ENCODE measurements around the gene TRA2A.
"Not testable (repeated sequence)": the region's sequence is repeated elsewhere in the genome, so short reads cannot be mapped to it uniquely, and the experiment has no call there.

The TRA2A gene

GRCh38 chr7:23491502-23491901 lies 40.3 kb downstream of the TRA2A start:
- DNase-seq: no peak

GRCh38 chr7:23490357-23491135 lies 41.2 kb downstream of the TRA2A start:
- DNase-seq: no peak

GRCh38 chr7:23488714-23489113 lies 43.1 kb downstream of the TRA2A start:
- not testable (repeated sequence) for DNase-seq

GRCh38 chr7:23487670-23488069 lies 44.1 kb downstream of the TRA2A start:
- no peak for DNase-seq

- DNase-seq: no peak
These were observed 45.6 kb downstream of the TRA2A start for GRCh38 chr7:23486002-23486773.

GRCh38 chr7:23482686-23483085 lies 49.1 kb downstream of the TRA2A start:
- no peak for DNase-seq

- DNase-seq: no peak
These were observed 53.6 kb downstream of the TRA2A start for GRCh38 chr7:23477962-23478866.

GRCh38 chr7:23477157-23477499 lies 54.7 kb downstream of the TRA2A start:
- no peak for DNase-seq

- no peak for DNase-seq
These were observed 55.3 kb downstream of the TRA2A start for GRCh38 chr7:23476286-23477156.

GRCh38 chr7:23475576-23475839 lies 56.3 kb downstream of the TRA2A start:
- no peak for DNase-seq

- no peak for DNase-seq
These were observed 56.8 kb downstream of the TRA2A start for GRCh38 chr7:23474829-23475575.

- peak; percentile 100 for DNase-seq
These were observed 57.5 kb downstream of the TRA2A start for GRCh38 chr7:23474094-23474828.

- peak; percentile 39 for DNase-seq
These were observed 58.0 kb downstream of the TRA2A start for GRCh38 chr7:23473844-23474093.

GRCh38 chr7:23472956-23473843 lies 58.6 kb downstream of the TRA2A start:
- DNase-seq: peak; percentile 28

GRCh38 chr7:23472556-23472955 lies 59.2 kb downstream of the TRA2A start:
- no peak for DNase-seq

GRCh38 chr7:23472046-23472445 lies 59.7 kb downstream of the TRA2A start:
- no peak for DNase-seq

GRCh38 chr7:23471106-23471859 lies 60.5 kb downstream of the TRA2A start:
- DNase-seq: no peak

- DNase-seq: peak; percentile 100
These were observed 61.3 kb downstream of the TRA2A start, which contains the start of gene IGF2BP3 for GRCh38 chr7:23470330-23471105. Gene IGF2BP3 (minus strand): TSS chr7:23470491. CDS start chr7:23470110, 381 bp downstream.

- DNase-seq: no peak
These were observed 61.9 kb downstream of the TRA2A start for GRCh38 chr7:23469961-23470250.
